ENCODE data around the gene KATNIP. TPM values are rescaled to one million over a fixed set of nuclear protein-coding genes. Genes with fewer than 3 reads are reported as not detected.

The KATNIP gene
- total and polyA plus RNA-seq, 2 of the 13 experiments (the other 11 are each of a cell fraction or from before 2014, with no cell fraction given): 9.7 to 12.0 TPM

DNA sequence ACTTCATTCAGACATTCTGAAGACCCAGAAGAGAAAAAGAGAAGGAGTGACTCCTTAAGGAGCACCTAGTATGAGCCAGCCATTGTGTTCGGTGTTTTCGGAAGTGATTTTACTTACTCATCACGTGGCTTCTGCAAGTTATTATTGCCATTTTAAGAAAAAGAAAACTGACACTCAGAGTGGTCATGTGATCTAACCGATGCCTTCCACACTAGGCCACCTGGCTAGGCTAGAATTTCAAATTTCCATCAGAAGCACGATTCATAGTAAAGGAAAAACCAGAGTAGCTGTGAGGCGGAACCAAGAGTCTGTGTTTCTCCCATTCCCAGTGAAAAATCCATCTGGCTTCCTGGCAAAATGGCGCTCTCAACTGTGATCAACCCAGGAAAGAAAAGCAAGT lies 32.3 kb upstream of the KATNIP start:
- ChIA-PET POLR2A (no interaction called here), CTCF (ENCODE audit: low intra/inter-chr PET ratio, low total read pairs) (no interaction called here)
- TF ChIP-seq MYNN (CRISPR knock-in tag; IDR thresholded peaks at IDR 0.05; ENCODE audit: low read depth) (no peak), ATF2 (CRISPR knock-in tag; IDR thresholded peaks at IDR 0.05) (no peak), ATM (IDR thresholded peaks at IDR 0.05; ENCODE audit: borderline replicate concordance) (no peak)
- Histone ChIP-seq H3K36me3 (replicated peaks in 1 of 2; ENCODE audit: control insufficient read depth in 1 of 2, insufficient read depth in 2 of 2, low read length in 2 of 2) (peaks cover 21 to 71% of the 10 kb centered on the region in 2 experiments), H3K27me3 (ENCODE audit: control insufficient read depth in 1 of 2, insufficient read depth in 2 of 2, low read length in 2 of 2) (no peaks in the 10 kb centered on the region), H3K9me3 (ENCODE audit: low read length) (no peaks in the 10 kb centered on the region), H4K20me1 (ENCODE audit: insufficient read depth, low read length) (peaks cover 9% of the 10 kb centered on the region; the same call in 1 of the 2 replicates), H3K4me2 (ENCODE audit: low read depth, low read length) (no peak overlapping the region), H3K4me3 (replicated peaks in 1 of 3; ENCODE audit: insufficient read depth in 1 of 3, low read depth in 2 of 3, low read length in 3 of 3) (no peak overlapping the region), H3K9ac (ENCODE audit: insufficient read depth, low read depth, low read length) (no peak overlapping the region), H3K27ac (ENCODE audit: extremely low read length, insufficient read depth, low read length) (no peak overlapping the region), H2AFZ (ENCODE audit: low read length) (no peak overlapping the region), H3K79me2 (ENCODE audit: insufficient read depth, low read length) (no peaks in the 10 kb centered on the region), H3K4me1 (ENCODE audit: insufficient read depth, low read length) (peaks cover 13% of the 10 kb centered on the region)
- intact Hi-C loops (cut with micrococcal nuclease; ENCODE audit: unreplicated experiment) (loop anchor here (10.0 kb wide), 1 partner anchor 87 kb away; no protein-coding TSS in a partner anchor), in situ Hi-C loops (cut with HindIII; ENCODE audit: extremely low pct_ligation_motif_present, low pct_unique_long_range_greater_than_20kb) (no loop called here)
- FAIRE-seq: no peak
- no TSS peak for BruUV-seq (replicated peaks)
- DNase-seq (ENCODE audit: low spot score): no peak
- WGBS (ENCODE audit: low lambda C conversion rate): 99% methylated on average over 7 of the region's 7 CpGs
- ATAC-seq: no peak

DNA sequence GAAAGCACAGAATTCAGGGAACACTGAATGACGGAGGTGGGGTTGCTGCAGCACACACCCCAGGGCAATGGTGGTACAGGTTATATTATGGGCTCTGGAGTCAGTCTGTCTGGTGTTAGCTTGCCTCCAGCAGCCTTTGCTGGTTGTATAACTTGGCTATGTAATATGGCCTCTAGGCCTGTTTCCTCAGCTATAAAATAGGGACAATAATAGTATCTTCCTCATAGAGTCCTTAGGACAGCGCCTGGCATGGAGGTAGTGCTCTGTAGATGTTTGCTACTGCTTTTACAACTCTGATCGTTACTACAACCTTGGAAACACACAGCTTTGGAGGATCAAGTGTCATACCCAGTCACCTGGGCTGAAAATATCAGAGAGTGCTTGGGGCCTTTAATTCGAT lies 31.7 kb upstream of the KATNIP start:
- in situ Hi-C loops (cut with HindIII; ENCODE audit: extremely low pct_ligation_motif_present, low pct_unique_long_range_greater_than_20kb) (no loop called here), intact Hi-C loops (cut with micrococcal nuclease; ENCODE audit: unreplicated experiment) (loop anchor here (10.0 kb wide), 1 partner anchor 87 kb away; no protein-coding TSS in a partner anchor)
- Histone ChIP-seq H4K20me1 (ENCODE audit: insufficient read depth, low read length) (peaks cover 9% of the 10 kb centered on the region; the same call in 1 of the 2 replicates), H3K4me1 (ENCODE audit: insufficient read depth, low read length) (peaks cover 13% of the 10 kb centered on the region), H3K9ac (ENCODE audit: insufficient read depth, low read depth, low read length) (no peak overlapping the region), H3K36me3 (replicated peaks in 1 of 2; ENCODE audit: control insufficient read depth in 1 of 2, insufficient read depth in 2 of 2, low read length in 2 of 2) (peaks cover 20 to 70% of the 10 kb centered on the region in 2 experiments), H3K4me3 (replicated peaks in 1 of 3; ENCODE audit: insufficient read depth in 1 of 3, low read depth in 2 of 3, low read length in 3 of 3) (no peak overlapping the region), H3K79me2 (ENCODE audit: insufficient read depth, low read length) (no peaks in the 10 kb centered on the region), H3K4me2 (ENCODE audit: low read depth, low read length) (no peak overlapping the region), H3K27me3 (ENCODE audit: control insufficient read depth in 1 of 2, insufficient read depth in 2 of 2, low read length in 2 of 2) (no peaks in the 10 kb centered on the region), H3K27ac (ENCODE audit: extremely low read length, insufficient read depth, low read length) (no peak overlapping the region), H3K9me3 (ENCODE audit: low read length) (no peaks in the 10 kb centered on the region), H2AFZ (ENCODE audit: low read length) (no peak overlapping the region)
- CTCF ChIA-PET (ENCODE audit: low intra/inter-chr PET ratio, low total read pairs): no interaction called here
- 94% methylated on average over 4 of the region's 4 CpGs for WGBS (ENCODE audit: low lambda C conversion rate)
- no peak for ATAC-seq
- POLR2A ChIA-PET: no interaction called here
- DNase-seq (ENCODE audit: low spot score): no peak
- no peak for FAIRE-seq
- no TSS peak for BruUV-seq (replicated peaks)
- TF ChIP-seq, protein P1, sequence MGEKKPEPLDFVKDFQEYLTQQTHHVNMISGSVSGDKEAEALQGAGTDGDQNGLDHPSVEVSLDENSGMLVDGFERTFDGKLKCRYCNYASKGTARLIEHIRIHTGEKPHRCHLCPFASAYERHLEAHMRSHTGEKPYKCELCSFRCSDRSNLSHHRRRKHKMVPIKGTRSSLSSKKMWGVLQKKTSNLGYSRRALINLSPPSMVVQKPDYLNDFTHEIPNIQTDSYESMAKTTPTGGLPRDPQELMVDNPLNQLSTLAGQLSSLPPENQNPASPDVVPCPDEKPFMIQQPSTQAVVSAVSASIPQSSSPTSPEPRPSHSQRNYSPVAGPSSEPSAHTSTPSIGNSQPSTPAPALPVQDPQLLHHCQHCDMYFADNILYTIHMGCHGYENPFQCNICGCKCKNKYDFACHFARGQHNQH (CRISPR knock-in tag; IDR thresholded peaks at IDR 0.05): no peak
- TF ChIP-seq NR1H2 (CRISPR knock-in tag; IDR thresholded peaks at IDR 0.05; ENCODE audit: borderline replicate concordance, low read depth) (no peak), IRF2 (CRISPR knock-in tag; IDR thresholded peaks at IDR 0.05) (no peak), SP1 (IDR thresholded peaks at IDR 0.05) (no peak), SP1 (CRISPR knock-in tag; IDR thresholded peaks at IDR 0.05) (no peak), TOE1 (CRISPR knock-in tag; IDR thresholded peaks at IDR 0.05) (no peak), EED (CRISPR knock-in tag; IDR thresholded peaks at IDR 0.05) (no peak), ZNF784 (CRISPR knock-in tag; IDR thresholded peaks at IDR 0.05; ENCODE audit: borderline replicate concordance) (no peak)
- TF ChIP-seq, protein P2, sequence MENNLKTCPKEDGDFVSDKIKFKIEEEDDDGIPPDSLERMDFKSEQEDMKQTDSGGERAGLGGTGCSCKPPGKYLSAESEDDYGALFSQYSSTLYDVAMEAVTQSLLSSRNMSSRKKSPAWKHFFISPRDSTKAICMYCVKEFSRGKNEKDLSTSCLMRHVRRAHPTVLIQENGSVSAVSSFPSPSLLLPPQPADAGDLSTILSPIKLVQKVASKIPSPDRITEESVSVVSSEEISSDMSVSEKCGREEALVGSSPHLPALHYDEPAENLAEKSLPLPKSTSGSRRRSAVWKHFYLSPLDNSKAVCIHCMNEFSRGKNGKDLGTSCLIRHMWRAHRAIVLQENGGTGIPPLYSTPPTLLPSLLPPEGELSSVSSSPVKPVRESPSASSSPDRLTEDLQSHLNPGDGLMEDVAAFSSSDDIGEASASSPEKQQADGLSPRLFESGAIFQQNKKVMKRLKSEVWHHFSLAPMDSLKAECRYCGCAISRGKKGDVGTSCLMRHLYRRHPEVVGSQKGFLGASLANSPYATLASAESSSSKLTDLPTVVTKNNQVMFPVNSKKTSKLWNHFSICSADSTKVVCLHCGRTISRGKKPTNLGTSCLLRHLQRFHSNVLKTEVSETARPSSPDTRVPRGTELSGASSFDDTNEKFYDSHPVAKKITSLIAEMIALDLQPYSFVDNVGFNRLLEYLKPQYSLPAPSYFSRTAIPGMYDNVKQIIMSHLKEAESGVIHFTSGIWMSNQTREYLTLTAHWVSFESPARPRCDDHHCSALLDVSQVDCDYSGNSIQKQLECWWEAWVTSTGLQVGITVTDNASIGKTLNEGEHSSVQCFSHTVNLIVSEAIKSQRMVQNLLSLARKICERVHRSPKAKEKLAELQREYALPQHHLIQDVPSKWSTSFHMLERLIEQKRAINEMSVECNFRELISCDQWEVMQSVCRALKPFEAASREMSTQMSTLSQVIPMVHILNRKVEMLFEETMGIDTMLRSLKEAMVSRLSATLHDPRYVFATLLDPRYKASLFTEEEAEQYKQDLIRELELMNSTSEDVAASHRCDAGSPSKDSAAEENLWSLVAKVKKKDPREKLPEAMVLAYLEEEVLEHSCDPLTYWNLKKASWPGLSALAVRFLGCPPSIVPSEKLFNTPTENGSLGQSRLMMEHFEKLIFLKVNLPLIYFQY (CRISPR knock-in tag; IDR thresholded peaks at IDR 0.05; ENCODE audit: borderline replicate concordance): no peak

Data from HepG2 (cell line).